SK-N-SH treated with all-trans-retinoic acid at 6 μM for 48 hours (cell line): ENCODE measurements around the gene VCL.

Experiments used
- ATAC-seq: fragments of 200-7000 bp; cut with Tn5 transposase; 3 replicates; pipeline ENCODE4 v1.9.1; 2020; ENCODE audit warnings: mild to moderate bottlenecking, moderate library complexity
- ARNTL ChIP-seq: fragments of 450-650 bp; formaldehyde crosslinking; IDR thresholded peaks from 2 replicates; pipeline ENCODE4 v1.5.0; 2020; ENCODE audit warnings: low read depth, mild to moderate bottlenecking, moderate library complexity, borderline replicate concordance
- BACH2 ChIP-seq: fragments of 250-450 bp; sonication (Bioruptor Pico); IDR thresholded peaks from 2 replicates; pipeline ENCODE4 v1.9.0; 2021; ENCODE audit warnings: mild to moderate bottlenecking, borderline replicate concordance
- CSDC2 ChIP-seq: fragments of 250-450 bp; sonication (Bioruptor Pico); IDR thresholded peaks from 2 replicates; pipeline ENCODE4 v1.5.0; 2020; ENCODE audit warnings: mild to moderate bottlenecking, moderate library complexity
- CSRNP3 ChIP-seq: fragments of 250-450 bp; sonication (Bioruptor Pico); IDR thresholded peaks from 2 replicates; pipeline ENCODE4 v1.5.1; 2021; ENCODE audit warnings: mild to moderate bottlenecking, moderate library complexity
- ESRRG ChIP-seq: fragments of 250-450 bp; sonication (Bioruptor Pico); IDR thresholded peaks from 2 replicates; pipeline ENCODE4 v1.6.1; 2021; ENCODE audit warnings: mild to moderate bottlenecking
- GLIS3 ChIP-seq: fragments of 250-450 bp; sonication (Bioruptor Pico); IDR thresholded peaks from 2 replicates; pipeline ENCODE4 v1.5.0; 2020; ENCODE audit warnings: mild to moderate bottlenecking, moderate library complexity
- ISL1 ChIP-seq: fragments of 250-450 bp; sonication (Bioruptor Pico); IDR thresholded peaks from 2 replicates; pipeline ENCODE4 v2.1.2; 2022; ENCODE audit warnings: mild to moderate bottlenecking, moderate library complexity
- OSR1 ChIP-seq: fragments of 250-450 bp; sonication (Bioruptor Pico); IDR thresholded peaks from 2 replicates; pipeline ENCODE4 v1.8.0; 2022; ENCODE audit warnings: moderate library complexity, mild to moderate bottlenecking, inconsistent platforms
- PATZ1 ChIP-seq: fragments of 250-450 bp; sonication (Bioruptor Pico); IDR thresholded peaks from 2 replicates; pipeline ENCODE4 v1.8.0; 2020; ENCODE audit warnings: mild to moderate bottlenecking, moderate library complexity, borderline replicate concordance
- POU6F1 ChIP-seq: fragments of 250-450 bp; sonication (Bioruptor Pico); IDR thresholded peaks from 2 replicates; pipeline ENCODE4 v1.8.0; 2021; ENCODE audit warnings: low read depth, mild to moderate bottlenecking, moderate library complexity, borderline replicate concordance
- PPARA ChIP-seq: fragments of 250-450 bp; sonication (Bioruptor Pico); IDR thresholded peaks from 2 replicates; pipeline ENCODE4 v1.5.0; 2020; ENCODE audit warnings: mild to moderate bottlenecking, borderline replicate concordance
- RARB ChIP-seq: fragments of 250-450 bp; sonication (Bioruptor Pico); IDR thresholded peaks from 2 replicates; pipeline ENCODE4 v1.8.0; 2021; ENCODE audit warnings: mild to moderate bottlenecking, moderate library complexity
- SNAI2 ChIP-seq: fragments of 250-450 bp; sonication (Bioruptor Pico); IDR thresholded peaks from 2 replicates; pipeline ENCODE4 v1.5.0; 2020; ENCODE audit warnings: mild to moderate bottlenecking, moderate library complexity
- TCF4 ChIP-seq: fragments of 250-450 bp; sonication (Bioruptor Pico); IDR thresholded peaks from 2 replicates; pipeline ENCODE4 v1.8.0; 2021; ENCODE audit warnings: mild to moderate bottlenecking, moderate library complexity, borderline replicate concordance
- TOX ChIP-seq: fragments of 250-450 bp; sonication (Bioruptor Pico); IDR thresholded peaks from 2 replicates; pipeline ENCODE4 v1.8.0; 2021; ENCODE audit warnings: mild to moderate bottlenecking, moderate library complexity, borderline replicate concordance
- TSHZ2 ChIP-seq: fragments of 250-450 bp; sonication (Bioruptor Pico); IDR thresholded peaks from 2 replicates; pipeline ENCODE4 v1.5.0; 2020; ENCODE audit warnings: mild to moderate bottlenecking, moderate library complexity
- ZC3H10 ChIP-seq: fragments of 250-450 bp; sonication (Bioruptor Pico); IDR thresholded peaks from 2 replicates; pipeline ENCODE4 v1.5.1; 2021; ENCODE audit warnings: mild to moderate bottlenecking, moderate library complexity
- ZFP3 ChIP-seq: fragments of 250-450 bp; sonication (Bioruptor Pico); IDR thresholded peaks from 2 replicates; pipeline ENCODE4 v1.5.0; 2020; ENCODE audit warnings: mild to moderate bottlenecking, moderate library complexity
- ZFP30 ChIP-seq: fragments of 450-650 bp; formaldehyde crosslinking; IDR thresholded peaks from 2 replicates; pipeline ENCODE4 v1.5.0; 2022; ENCODE audit warnings: mild to moderate bottlenecking, moderate library complexity
- ZNF565 ChIP-seq: fragments of 450-650 bp; formaldehyde crosslinking; conservative IDR thresholded peaks from 2 replicates; pipeline ENCODE4 v1.5.0; 2020; ENCODE audit warnings: low read depth, mild to moderate bottlenecking, moderate library complexity
- ZNF8 ChIP-seq: fragments of 450-650 bp; formaldehyde crosslinking; IDR thresholded peaks from 2 replicates; pipeline ENCODE4 v1.5.0; 2020; ENCODE audit warnings: mild to moderate bottlenecking, moderate library complexity

VCL gene

GRCh38 chr10:74122060-74122459, 124.1 kb downstream of the VCL start (continued):
- no peak for TF ChIP-seq CSDC2 (CRISPR knock-in tag)
- TF ChIP-seq ESRRG (CRISPR knock-in tag), result no peak
- TF ChIP-seq ISL1 (CRISPR knock-in tag), result no peak
- no peak for TF ChIP-seq RARB (CRISPR knock-in tag)
- TF ChIP-seq ZFP3 (CRISPR knock-in tag), result no peak

- ATAC-seq, result no peak
These were observed 125.2 kb downstream of the VCL start for GRCh38 chr10:74123081-74123480.

GRCh38 chr10:74133923-74134820, 136.3 kb downstream of the VCL start:
- ATAC-seq, result no peak
- TF ChIP-seq PATZ1 (no peak), ZNF565 (CRISPR knock-in tag) (no peak), ZFP30 (CRISPR knock-in tag) (no peak), ISL1 (CRISPR knock-in tag) (no peak), RARB (CRISPR knock-in tag) (no peak), CSRNP3 (CRISPR knock-in tag) (no peak), TCF4 (CRISPR knock-in tag) (no peak), TSHZ2 (no peak), SNAI2 (no peak), PPARA (CRISPR knock-in tag) (no peak), OSR1 (CRISPR knock-in tag) (no peak), CSDC2 (CRISPR knock-in tag) (no peak), ZC3H10 (no peak), ZNF8 (CRISPR knock-in tag) (no peak), POU6F1 (CRISPR knock-in tag) (no peak), ARNTL (CRISPR knock-in tag) (no peak), ZFP3 (CRISPR knock-in tag) (no peak), BACH2 (CRISPR knock-in tag) (no peak)

More at GRCh38 chr10:74123081-74123480, 125.2 kb downstream of the VCL start:
- TF ChIP-seq GLIS3 (CRISPR knock-in tag) (no peak), CSDC2 (CRISPR knock-in tag) (no peak), TSHZ2 (no peak), SNAI2 (no peak), ZNF8 (CRISPR knock-in tag) (no peak), ESRRG (CRISPR knock-in tag) (no peak), ZFP30 (CRISPR knock-in tag) (no peak), TOX (no peak)
